SK-N-SH (cell line): ENCODE data around the gene BARD1.

Experiments used
- CHD2 ChIP-seq: fragments of 150-350 bp; IDR thresholded peaks from 2 replicates; pipeline ENCODE4 v1.6.1; 2018; ENCODE audit warnings: low read length; ENCODE audit not compliant: partially characterized antibody
- RCOR1 ChIP-seq: fragments of 150-350 bp; IDR thresholded peaks from 2 replicates; pipeline ENCODE4 v1.6.1; 2017; ENCODE audit warnings: antibody characterized with exemption, low read length

GRCh38 chr2:214809751-214810564 is 475 bp upstream of the BARD1 start:
- TF ChIP-seq CHD2 (peak; percentile 69), RCOR1 (peak; percentile 3; the same call in 1 of the 2 replicates)
